SK-N-SH (cell line): ENCODE measurements around the gene CARD14. TPM values are rescaled to one million over a fixed set of nuclear protein-coding genes. Genes with fewer than 3 reads are reported as not detected.

Experiments used
- CTCF ChIA-PET: fragments of 300-600, 350-600 bp; formaldehyde crosslinking; extraction: SDS; loops from one replicate; lab custom pipeline; 2021; lab: Yijun Ruan, JAX
- POLR2A ChIA-PET: fragments of 350-600 bp; sonication (Branson Sonifier 250); formaldehyde crosslinking; extraction: SDS; loops from one replicate; lab custom pipeline; 2020; ENCODE audit warnings: antibody characterized with exemption, inconsistent platforms; lab: Yijun Ruan, JAX
- DNase-seq: peaks from one replicate; pipeline ENCODE4 v3.0.0; 2012
- H2AFZ ChIP-seq: fragments of 200-600 bp; sonication (generic); 2 replicates; pipeline ENCODE4 v1.8.1; 2016; ENCODE audit warnings: antibody characterized with exemption, mild to moderate bottlenecking, low read depth
- H3F3A ChIP-seq: fragments of 200-600 bp; sonication (generic); replicated peaks from 2 replicates; pipeline ENCODE3; 2016; ENCODE audit warnings: antibody characterized with exemption, mild to moderate bottlenecking; ENCODE audit not compliant: insufficient read depth
- H3K27ac ChIP-seq, 2 experiments: fragments of 200-500 bp in 1 of 2; fragments of 200-600 bp in 1 of 2; sonication (Bioruptor generic) in 1 of 2; sonication (generic), shearing (Covaris generic) in 1 of 2; 2 replicates each; pipeline versions ENCODE4 v1.5.1 to v1.6.1; 2014 to 2016; ENCODE audit warnings: low read depth in 2 of 2, inconsistent platforms in 1 of 2, low read length in 1 of 2, mild to moderate bottlenecking in 1 of 2, mixed read lengths in 1 of 2
- H3K27me3 ChIP-seq: fragments of 200-600 bp; sonication (generic), shearing (Covaris generic); 2 replicates; pipeline ENCODE4 v1.6.1; 2016; ENCODE audit warnings: mixed run types; ENCODE audit not compliant: insufficient read depth
- H3K36me3 ChIP-seq, 2 experiments: fragments of 200-500 bp in 1 of 2; fragments of 200-600 bp in 1 of 2; sonication (Bioruptor generic) in 1 of 2; sonication (generic) in 1 of 2; replicated peaks in 1 of 2; 2 replicates each; pipeline versions ENCODE3 to v1.5.1; 2014 to 2016; ENCODE audit warnings: low read length in 1 of 2, mild to moderate bottlenecking in 1 of 2; ENCODE audit not compliant: insufficient read depth in 2 of 2, control insufficient read depth in 1 of 2
- H3K4me1 ChIP-seq, 2 experiments: fragments of 200-500 bp in 1 of 2; fragments of 200-600 bp in 1 of 2; sonication (Bioruptor generic) in 1 of 2; sonication (generic), shearing (Covaris generic) in 1 of 2; 2 replicates each; pipeline versions ENCODE4 v1.5.1 to v1.6.1; 2014 to 2016; ENCODE audit warnings: low read depth in 1 of 2, low read length in 1 of 2, mixed run types in 1 of 2; ENCODE audit not compliant: insufficient read depth in 2 of 2, control insufficient read depth in 1 of 2
- H3K4me2 ChIP-seq: fragments of 200-600 bp; sonication (generic), shearing (Covaris generic); 2 replicates; pipeline ENCODE4 v1.6.1; 2017; ENCODE audit warnings: mixed run types
- H3K4me3 ChIP-seq, 2 experiments: fragments of 200-500 bp in 1 of 2; fragments of 200-600 bp in 1 of 2; sonication (Bioruptor generic) in 1 of 2; sonication (generic), shearing (Covaris generic) in 1 of 2; 2 replicates each; pipeline versions ENCODE4 v1.5.1 to v1.8.1; 2014 to 2016; ENCODE audit warnings: low read depth in 2 of 2, inconsistent platforms in 1 of 2, low read length in 1 of 2, mild to moderate bottlenecking in 1 of 2, mixed read lengths in 1 of 2, moderate library complexity in 1 of 2
- H3K79me2 ChIP-seq: fragments of 200-600 bp; sonication (generic); 2 replicates; pipeline ENCODE4 v1.8.1; 2017; ENCODE audit warnings: mild to moderate bottlenecking; ENCODE audit not compliant: insufficient read depth
- H3K9ac ChIP-seq: fragments of 200-600 bp; sonication (generic); 2 replicates; pipeline ENCODE4 v1.6.1; 2017; ENCODE audit warnings: mixed run types
- H3K9me2 ChIP-seq: fragments of 200-600 bp; sonication (generic); 2 replicates; pipeline ENCODE4 v1.6.1; 2017; ENCODE audit warnings: mixed run types
- H3K9me3 ChIP-seq: fragments of 200-600 bp; sonication (generic); 2 replicates; pipeline ENCODE4 v1.6.1; 2017; ENCODE audit warnings: mixed run types, mild to moderate bottlenecking, moderate library complexity
- H4K20me1 ChIP-seq: fragments of 200-600 bp; sonication (generic); 2 replicates; pipeline ENCODE4 v1.6.1; 2017; ENCODE audit warnings: mild to moderate bottlenecking, mixed run types; ENCODE audit not compliant: insufficient read depth
- FOSL2 ChIP-seq: IDR thresholded peaks from 2 replicates; pipeline ENCODE4 v1.4.0; 2012; ENCODE audit warnings: low read depth, mild to moderate bottlenecking, moderate library complexity, borderline replicate concordance
- FOXM1 ChIP-seq: IDR thresholded peaks from 2 replicates; pipeline ENCODE4 v1.4.0; 2012; ENCODE audit warnings: low read depth, mild to moderate bottlenecking
- GABPA ChIP-seq: IDR thresholded peaks from 2 replicates; pipeline ENCODE4 v1.4.0; 2012; ENCODE audit warnings: low read depth, mild to moderate bottlenecking
- GATA2 ChIP-seq: sonication (generic); formaldehyde crosslinking; IDR thresholded peaks from 2 replicates; pipeline ENCODE4 v1.5.0; 2020; ENCODE audit warnings: mild to moderate bottlenecking, missing genetic modification reagents
- NFIC ChIP-seq: IDR thresholded peaks from 2 replicates; pipeline ENCODE4 v1.4.0; 2012; ENCODE audit warnings: borderline replicate concordance
- NRF1 ChIP-seq: IDR thresholded peaks from 2 replicates; pipeline ENCODE4 v1.6.1; 2012; ENCODE audit warnings: low read depth, mild to moderate bottlenecking, low read length
- RAD21 ChIP-seq: IDR thresholded peaks from 2 replicates; pipeline ENCODE4 v1.6.1; 2012; ENCODE audit warnings: mild to moderate bottlenecking, low read length
- SMC3 ChIP-seq: IDR thresholded peaks from 2 replicates; pipeline ENCODE4 v1.6.1; 2012; ENCODE audit warnings: low read depth, low read length, improper control_type of control experiment
- TEAD4 ChIP-seq: IDR thresholded peaks from 2 replicates; pipeline ENCODE4 v1.4.0; 2012; ENCODE audit warnings: mild to moderate bottlenecking, borderline replicate concordance; ENCODE audit not compliant: insufficient read depth
- YY1 ChIP-seq: IDR thresholded peaks from 2 replicates; pipeline ENCODE4 v1.4.0; 2012; ENCODE audit warnings: low read depth, mild to moderate bottlenecking
- WGBS: methylation state at CpG from one replicate; pipeline ENCODE4 v1.1.6; 2017; ENCODE audit warnings: low lambda C conversion rate; 5-methylcytosine and 5-hydroxymethylcytosine counted together
- polyA plus RNA-seq, 3 experiments: library from polyadenylated mRNA; depleted of rRNA; stranded (reverse); fragments of >200 nt; gene quantifications; 2 replicates each; pipeline ENCODE4 v1.2.3, GENCODE V29; 2012
- TF ChIP-seq, protein P1 (sequence below): fragments of 150-350 bp; IDR thresholded peaks from 2 replicates; pipeline ENCODE4 v1.6.1; 2017; ENCODE audit warnings: antibody characterized with exemption, low read length, low read depth, borderline replicate concordance
- TF ChIP-seq, protein P2 (sequence below): fragments of 200-600 bp; sonication (generic); IDR thresholded peaks from 2 replicates; pipeline ENCODE4 v1.6.1; 2017; ENCODE audit warnings: antibody characterized with exemption, mild to moderate bottlenecking, moderate library complexity
- TF ChIP-seq, protein P3 (sequence below): IDR thresholded peaks from 2 replicates; pipeline ENCODE4 v1.4.0; 2012; ENCODE audit warnings: low read depth, borderline replicate concordance
- TF ChIP-seq, protein P4 (sequence below): IDR thresholded peaks from 2 replicates; pipeline ENCODE4 v1.6.1; 2012; ENCODE audit warnings: mild to moderate bottlenecking, low read depth, low read length, moderate library complexity

CARD14 gene
- polyA plus RNA-seq, 1 of the 3 experiments (the other 2 are of a cell fraction), result 0.05 TPM

DNA sequence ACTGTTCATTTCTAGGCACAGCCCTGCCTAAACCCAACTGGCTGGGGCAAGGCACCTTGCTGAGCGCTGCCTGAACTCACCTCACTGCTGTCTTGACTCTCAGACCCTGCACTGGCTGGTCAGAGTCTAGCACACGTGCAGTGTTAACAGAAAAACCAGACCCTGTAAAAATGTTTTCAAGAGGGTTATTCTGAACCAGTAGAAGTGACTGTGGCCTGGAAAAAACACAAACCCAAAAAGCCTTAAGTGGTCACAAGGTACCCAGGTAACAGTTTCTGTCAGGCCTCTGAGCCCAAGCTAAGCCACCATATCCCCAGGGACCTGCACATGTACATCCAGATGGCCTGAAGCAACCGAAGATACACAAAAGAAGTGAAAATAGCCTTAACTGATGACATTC lies 16.8 kb upstream of the CARD14 start:
- WGBS, result 93% methylated on average over 3 of the region's 3 CpGs
- H3K4me1 ChIP-seq, result peaks cover 5 to 12% of the 10 kb centered on the region in 2 experiments; a peak in 1 of 4 replicates
- POLR2A ChIA-PET, result no interaction called here

More for the DNA sequence above, 16.8 kb upstream of the CARD14 start:
- H3K9me2 ChIP-seq, result no peaks in the 10 kb centered on the region
- DNase-seq, result no peak
- no peak overlapping the region for H3K4me3 ChIP-seq
- H3K9me3 ChIP-seq, result no peaks in the 10 kb centered on the region
- no peaks in the 10 kb centered on the region for H4K20me1 ChIP-seq
- H3K4me2 ChIP-seq, result no peak overlapping the region
- H3K27ac ChIP-seq, result no peak overlapping the region
- H3F3A ChIP-seq, result peaks cover 4% of the 10 kb centered on the region
- H3K9ac ChIP-seq, result no peak overlapping the region
- no peak overlapping the region for H2AFZ ChIP-seq
- peaks cover 17% of the 10 kb centered on the region for H3K79me2 ChIP-seq
- no peaks in the 10 kb centered on the region for H3K27me3 ChIP-seq
- TF ChIP-seq, protein P1, sequence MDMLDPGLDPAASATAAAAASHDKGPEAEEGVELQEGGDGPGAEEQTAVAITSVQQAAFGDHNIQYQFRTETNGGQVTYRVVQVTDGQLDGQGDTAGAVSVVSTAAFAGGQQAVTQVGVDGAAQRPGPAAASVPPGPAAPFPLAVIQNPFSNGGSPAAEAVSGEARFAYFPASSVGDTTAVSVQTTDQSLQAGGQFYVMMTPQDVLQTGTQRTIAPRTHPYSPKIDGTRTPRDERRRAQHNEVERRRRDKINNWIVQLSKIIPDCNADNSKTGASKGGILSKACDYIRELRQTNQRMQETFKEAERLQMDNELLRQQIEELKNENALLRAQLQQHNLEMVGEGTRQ, result no peak
- TF ChIP-seq FOSL2 (no peak), YY1 (no peak), SMC3 (no peak), RAD21 (no peak), TEAD4 (no peak), NFIC (no peak), NRF1 (no peak), FOXM1 (no peak), GABPA (no peak), GATA2 (no peak)
- TF ChIP-seq, protein P2, sequence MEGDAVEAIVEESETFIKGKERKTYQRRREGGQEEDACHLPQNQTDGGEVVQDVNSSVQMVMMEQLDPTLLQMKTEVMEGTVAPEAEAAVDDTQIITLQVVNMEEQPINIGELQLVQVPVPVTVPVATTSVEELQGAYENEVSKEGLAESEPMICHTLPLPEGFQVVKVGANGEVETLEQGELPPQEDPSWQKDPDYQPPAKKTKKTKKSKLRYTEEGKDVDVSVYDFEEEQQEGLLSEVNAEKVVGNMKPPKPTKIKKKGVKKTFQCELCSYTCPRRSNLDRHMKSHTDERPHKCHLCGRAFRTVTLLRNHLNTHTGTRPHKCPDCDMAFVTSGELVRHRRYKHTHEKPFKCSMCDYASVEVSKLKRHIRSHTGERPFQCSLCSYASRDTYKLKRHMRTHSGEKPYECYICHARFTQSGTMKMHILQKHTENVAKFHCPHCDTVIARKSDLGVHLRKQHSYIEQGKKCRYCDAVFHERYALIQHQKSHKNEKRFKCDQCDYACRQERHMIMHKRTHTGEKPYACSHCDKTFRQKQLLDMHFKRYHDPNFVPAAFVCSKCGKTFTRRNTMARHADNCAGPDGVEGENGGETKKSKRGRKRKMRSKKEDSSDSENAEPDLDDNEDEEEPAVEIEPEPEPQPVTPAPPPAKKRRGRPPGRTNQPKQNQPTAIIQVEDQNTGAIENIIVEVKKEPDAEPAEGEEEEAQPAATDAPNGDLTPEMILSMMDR, result no peak
- TF ChIP-seq, protein P3, sequence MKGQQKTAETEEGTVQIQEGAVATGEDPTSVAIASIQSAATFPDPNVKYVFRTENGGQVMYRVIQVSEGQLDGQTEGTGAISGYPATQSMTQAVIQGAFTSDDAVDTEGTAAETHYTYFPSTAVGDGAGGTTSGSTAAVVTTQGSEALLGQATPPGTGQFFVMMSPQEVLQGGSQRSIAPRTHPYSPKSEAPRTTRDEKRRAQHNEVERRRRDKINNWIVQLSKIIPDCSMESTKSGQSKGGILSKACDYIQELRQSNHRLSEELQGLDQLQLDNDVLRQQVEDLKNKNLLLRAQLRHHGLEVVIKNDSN, result no peak
- TF ChIP-seq, protein P4, sequence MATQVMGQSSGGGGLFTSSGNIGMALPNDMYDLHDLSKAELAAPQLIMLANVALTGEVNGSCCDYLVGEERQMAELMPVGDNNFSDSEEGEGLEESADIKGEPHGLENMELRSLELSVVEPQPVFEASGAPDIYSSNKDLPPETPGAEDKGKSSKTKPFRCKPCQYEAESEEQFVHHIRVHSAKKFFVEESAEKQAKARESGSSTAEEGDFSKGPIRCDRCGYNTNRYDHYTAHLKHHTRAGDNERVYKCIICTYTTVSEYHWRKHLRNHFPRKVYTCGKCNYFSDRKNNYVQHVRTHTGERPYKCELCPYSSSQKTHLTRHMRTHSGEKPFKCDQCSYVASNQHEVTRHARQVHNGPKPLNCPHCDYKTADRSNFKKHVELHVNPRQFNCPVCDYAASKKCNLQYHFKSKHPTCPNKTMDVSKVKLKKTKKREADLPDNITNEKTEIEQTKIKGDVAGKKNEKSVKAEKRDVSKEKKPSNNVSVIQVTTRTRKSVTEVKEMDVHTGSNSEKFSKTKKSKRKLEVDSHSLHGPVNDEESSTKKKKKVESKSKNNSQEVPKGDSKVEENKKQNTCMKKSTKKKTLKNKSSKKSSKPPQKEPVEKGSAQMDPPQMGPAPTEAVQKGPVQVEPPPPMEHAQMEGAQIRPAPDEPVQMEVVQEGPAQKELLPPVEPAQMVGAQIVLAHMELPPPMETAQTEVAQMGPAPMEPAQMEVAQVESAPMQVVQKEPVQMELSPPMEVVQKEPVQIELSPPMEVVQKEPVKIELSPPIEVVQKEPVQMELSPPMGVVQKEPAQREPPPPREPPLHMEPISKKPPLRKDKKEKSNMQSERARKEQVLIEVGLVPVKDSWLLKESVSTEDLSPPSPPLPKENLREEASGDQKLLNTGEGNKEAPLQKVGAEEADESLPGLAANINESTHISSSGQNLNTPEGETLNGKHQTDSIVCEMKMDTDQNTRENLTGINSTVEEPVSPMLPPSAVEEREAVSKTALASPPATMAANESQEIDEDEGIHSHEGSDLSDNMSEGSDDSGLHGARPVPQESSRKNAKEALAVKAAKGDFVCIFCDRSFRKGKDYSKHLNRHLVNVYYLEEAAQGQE, result no peak
- CTCF ChIA-PET, result no interaction called here
- H3K36me3 ChIP-seq, result peaks cover 0 to 7% of the 10 kb centered on the region in 2 experiments
